ENCODE data around the gene C3. TPM values are rescaled to one million over a fixed set of nuclear protein-coding genes. Genes with fewer than 3 reads are reported as not detected.

The C3 gene
- total RNA-seq, 2 experiments from 2014 or later = 0.93 to 1.0 TPM

GRCh38 chr19:6718111-6718740 is 2.2 kb downstream of the C3 start:
- intact Hi-C loops (cut with DNase I, micrococcal nuclease) = loop anchor here (1.0 to 5.0 kb wide), 5 partner anchors 19 to 86 kb away; partner anchors contain the start of genes GPR108 (in 2 of the 2) and SH2D3A (in 1 of the 2)
- DNase-seq = no peak
- Mint-ChIP-seq H3K4me1 (peaks cover 11% of the 10 kb centered on the region), H3K27ac (no peak overlapping the region), H3K36me3 (ENCODE audit: low read depth) (peaks cover 2% of the 10 kb centered on the region), H3K4me3 (no peak overlapping the region), H3K9me3 (ENCODE audit: low read depth) (peaks cover 3% of the 10 kb centered on the region), H3K27me3 (peaks cover 8% of the 10 kb centered on the region)
- ChIA-PET CTCF (interaction anchor here (0.7 kb wide), 1 partner anchor 102 kb away, joined by 3 read pairs; no protein-coding TSS in a partner anchor), POLR2A (interaction anchor here (0.5 kb wide), 1 partner anchor 353 kb away, joined by 4 read pairs; no protein-coding TSS in a partner anchor)
- no peak for ATAC-seq

GRCh38 chr19:6717441-6717971 is 2.9 kb downstream of the C3 start:
- H3K4me1 Mint-ChIP-seq = peaks cover 7% of the 10 kb centered on the region
- POLR2A ChIA-PET = no interaction called here
- intact Hi-C loops (cut with DNase I, micrococcal nuclease) = loop anchor here in 1 of 2 experiments (5.0 kb wide), 1 partner anchor 85 kb away; no protein-coding TSS in a partner anchor
- H3K27me3 Mint-ChIP-seq = peaks cover 8% of the 10 kb centered on the region
- no peak overlapping the region for H3K27ac Mint-ChIP-seq
- H3K4me3 Mint-ChIP-seq = no peak overlapping the region
- no peak for ATAC-seq
- DNase-seq = no peak
- peaks cover 3% of the 10 kb centered on the region for H3K9me3 Mint-ChIP-seq (ENCODE audit: low read depth)
- peaks cover 2% of the 10 kb centered on the region for H3K36me3 Mint-ChIP-seq (ENCODE audit: low read depth)
- CTCF ChIA-PET = no interaction called here

- Mint-ChIP-seq H3K9me3 (ENCODE audit: low read depth) (peaks cover 3% of the 10 kb centered on the region), H3K36me3 (ENCODE audit: low read depth) (peaks cover 2% of the 10 kb centered on the region), H3K4me1 (peaks cover 7% of the 10 kb centered on the region), H3K27me3 (peaks cover 8% of the 10 kb centered on the region), H3K27ac (no peak overlapping the region), H3K4me3 (no peak overlapping the region)
- intact Hi-C loops (cut with DNase I, micrococcal nuclease) = loop anchor here in 1 of 2 experiments (5.0 kb wide), 1 partner anchor 85 kb away; no protein-coding TSS in a partner anchor
- ChIA-PET POLR2A (no interaction called here), CTCF (no interaction called here)
- peak; percentile 42 for DNase-seq
- ATAC-seq = no peak
Observed at GRCh38 chr19:6717036-6717435, 3.4 kb downstream of the C3 start.

DNA sequence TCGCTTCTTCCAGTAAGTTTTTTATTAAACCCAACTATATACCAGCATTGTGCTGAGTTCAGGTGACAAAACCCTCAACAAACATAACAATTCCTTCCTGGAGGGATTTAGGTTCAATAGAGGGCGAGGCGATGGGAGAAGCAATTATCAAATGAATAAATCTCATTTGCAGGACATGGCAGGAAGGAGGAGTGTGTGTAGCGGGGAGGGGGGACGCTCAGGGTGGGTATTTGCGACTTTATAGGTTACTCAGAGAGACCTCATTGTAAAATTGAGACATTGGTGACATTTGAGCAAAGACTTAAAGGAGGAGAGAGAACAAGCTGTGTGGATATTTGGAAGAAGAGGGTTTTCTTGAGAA is 3.9 kb downstream of the C3 start:
- ChIA-PET POLR2A (no interaction called here), CTCF (interaction anchor here (1.6 kb wide), 1 partner anchor 10 kb away, joined by 3 read pairs; no protein-coding TSS in a partner anchor)
- ATAC-seq = no peak
- intact Hi-C loops (cut with DNase I, micrococcal nuclease) = loop anchor here in 1 of 2 experiments (5.0 kb wide), 1 partner anchor 84 kb away; no protein-coding TSS in a partner anchor
- Mint-ChIP-seq H3K4me1 (peaks cover 7% of the 10 kb centered on the region), H3K27ac (no peak overlapping the region), H3K9me3 (ENCODE audit: low read depth) (peaks cover 3% of the 10 kb centered on the region), H3K4me3 (no peak overlapping the region), H3K36me3 (ENCODE audit: low read depth) (peaks cover 2% of the 10 kb centered on the region), H3K27me3 (peaks cover 9% of the 10 kb centered on the region)
- DNase-seq = no peak

DNA sequence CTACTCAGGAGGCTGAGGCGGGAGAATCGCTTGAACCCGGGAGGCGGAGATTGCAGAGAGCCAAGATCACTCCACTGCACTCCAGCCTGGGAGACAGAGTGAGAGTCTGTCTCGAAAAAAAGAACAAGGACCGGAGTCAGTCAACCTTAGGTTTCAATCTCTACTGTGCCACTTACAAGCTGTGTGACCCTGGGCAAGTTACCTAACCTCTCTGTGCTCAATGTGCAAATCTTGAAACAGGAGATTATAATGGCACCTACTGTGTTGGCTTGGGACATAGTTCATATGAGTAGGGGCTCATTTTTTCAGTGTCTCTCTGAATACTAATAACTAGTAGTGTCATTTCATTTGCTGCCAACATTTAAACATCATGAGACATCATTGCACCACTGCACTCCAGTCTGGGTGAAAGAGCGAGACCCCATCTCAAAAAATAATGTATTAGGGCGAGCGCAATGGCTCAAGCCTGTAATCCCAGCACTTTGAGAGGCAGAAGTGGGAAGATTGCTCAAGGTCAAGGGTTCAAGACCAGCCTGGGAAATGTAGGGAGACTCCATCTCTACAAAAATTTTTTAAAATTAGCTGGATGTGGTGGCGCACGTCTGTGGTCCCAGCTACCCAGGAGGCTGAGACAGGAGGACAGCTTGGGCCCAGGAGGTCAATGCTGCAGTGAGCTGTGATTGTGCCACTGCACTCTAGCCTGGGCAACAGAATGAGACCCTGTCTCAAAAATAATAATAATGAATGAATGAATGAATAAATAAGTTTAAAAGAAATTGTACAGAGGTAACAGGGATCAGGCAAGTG is 5.5 kb downstream of the C3 start:
- Mint-ChIP-seq H3K4me1 (peaks cover 15% of the 10 kb centered on the region), H3K4me3 (no peak overlapping the region), H3K27me3 (peaks cover 26% of the 10 kb centered on the region), H3K36me3 (ENCODE audit: low read depth) (peaks cover 2% of the 10 kb centered on the region), H3K9me3 (ENCODE audit: low read depth) (peaks cover 3% of the 10 kb centered on the region), H3K27ac (no peak overlapping the region)
- intact Hi-C loops (cut with DNase I, micrococcal nuclease) = loop anchor here in 1 of 2 experiments (5.0 kb wide), 1 partner anchor 83 kb away; no protein-coding TSS in a partner anchor
- CTCF ChIA-PET = interaction anchor here (0.6 to 1.6 kb wide), 3 partner anchors 11 to 121 kb away, joined by 3 to 4 read pairs (median 3); no protein-coding TSS in a partner anchor
- DNase-seq (no peak), ATAC-seq (no peak)
- POLR2A ChIA-PET = interaction anchor here (0.6 kb wide), 1 partner anchor 174 kb away, joined by 7 read pairs; no protein-coding TSS in a partner anchor

GRCh38 chr19:6713773-6714692 is 6.4 kb downstream of the C3 start:
- H3K4me3 Mint-ChIP-seq = no peak overlapping the region
- ATAC-seq (no peak), DNase-seq (no peak)
- H3K36me3 Mint-ChIP-seq (ENCODE audit: low read depth) = peaks cover 2% of the 10 kb centered on the region
- POLR2A ChIA-PET = no interaction called here
- H3K27ac Mint-ChIP-seq = no peak overlapping the region
- intact Hi-C loops (cut with DNase I, micrococcal nuclease) = no loop called here
- CTCF ChIA-PET = no interaction called here
- H3K4me1 Mint-ChIP-seq = peaks cover 16% of the 10 kb centered on the region
- H3K9me3 Mint-ChIP-seq (ENCODE audit: low read depth) = peaks cover 3% of the 10 kb centered on the region
- peaks cover 30% of the 10 kb centered on the region for H3K27me3 Mint-ChIP-seq

- peaks cover 3% of the 10 kb centered on the region for H3K9me3 Mint-ChIP-seq (ENCODE audit: low read depth)
- H3K4me1 Mint-ChIP-seq = peaks cover 16% of the 10 kb centered on the region
- intact Hi-C loops (cut with DNase I, micrococcal nuclease) = no loop called here
- H3K27me3 Mint-ChIP-seq = peaks cover 35% of the 10 kb centered on the region
- ChIA-PET CTCF (no interaction called here), POLR2A (no interaction called here)
- no peak for DNase-seq
- H3K36me3 Mint-ChIP-seq (ENCODE audit: low read depth) = peaks cover 2% of the 10 kb centered on the region
- no peak overlapping the region for H3K27ac Mint-ChIP-seq
- ATAC-seq = no peak
- H3K4me3 Mint-ChIP-seq = no peak overlapping the region
Observed at GRCh38 chr19:6712692-6713670, 7.5 kb downstream of the C3 start.

DNA sequence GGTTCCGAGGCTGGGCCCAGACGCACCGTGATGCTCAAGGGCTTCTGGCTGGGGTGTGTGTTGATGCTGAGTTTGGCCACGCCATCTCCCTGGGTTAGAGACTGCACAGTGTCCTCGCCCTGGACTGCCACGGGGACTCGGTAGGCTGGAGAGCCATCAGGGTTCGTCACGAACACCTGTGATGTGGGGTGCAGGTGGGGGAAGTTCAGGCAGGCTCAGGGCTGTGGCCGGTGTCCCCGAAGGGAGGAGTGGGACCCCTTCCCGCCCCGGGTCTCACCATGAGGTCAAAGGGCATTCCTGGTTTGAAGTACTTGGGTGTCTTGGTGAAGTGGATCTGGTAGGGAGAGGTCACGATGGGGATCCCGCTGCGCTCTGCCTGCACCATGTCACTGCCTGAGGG is 8.2 kb downstream of the C3 start:
- Mint-ChIP-seq H3K27ac (no peak overlapping the region), H3K36me3 (ENCODE audit: low read depth) (no peaks in the 10 kb centered on the region), H3K27me3 (peaks cover 30% of the 10 kb centered on the region), H3K4me3 (no peak overlapping the region), H3K4me1 (peaks cover 11% of the 10 kb centered on the region), H3K9me3 (ENCODE audit: low read depth) (no peaks in the 10 kb centered on the region)
- DNase-seq = no peak
- CTCF ChIA-PET = no interaction called here
- no peak for ATAC-seq
- intact Hi-C loops (cut with DNase I, micrococcal nuclease) = no loop called here
- POLR2A ChIA-PET = no interaction called here

DNA sequence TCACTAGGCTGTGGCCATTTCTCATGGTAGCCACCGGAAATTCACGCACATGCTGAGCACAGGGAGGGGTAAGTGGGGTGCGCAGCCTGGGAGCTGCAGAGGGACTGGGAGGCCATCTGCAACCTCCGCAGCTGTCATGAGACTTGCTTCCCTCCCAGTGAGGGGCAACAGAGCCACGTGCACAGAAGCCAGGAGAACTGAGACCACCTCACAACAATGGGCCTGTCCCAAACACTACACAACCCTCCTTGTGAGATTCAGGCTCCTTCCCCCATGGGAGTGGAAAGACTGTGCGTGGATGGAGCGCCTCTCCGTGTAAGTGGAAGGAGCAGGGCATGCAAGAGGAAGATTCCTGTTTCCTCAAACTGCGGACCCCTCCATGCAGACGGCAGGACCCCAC is 8.8 kb downstream of the C3 start:
- CTCF ChIA-PET = no interaction called here
- ATAC-seq = no peak
- POLR2A ChIA-PET = no interaction called here
- Mint-ChIP-seq H3K9me3 (ENCODE audit: low read depth) (no peaks in the 10 kb centered on the region), H3K4me3 (no peak overlapping the region), H3K27me3 (peaks cover 29% of the 10 kb centered on the region), H3K27ac (no peak overlapping the region), H3K36me3 (ENCODE audit: low read depth) (no peaks in the 10 kb centered on the region), H3K4me1 (peaks cover 10% of the 10 kb centered on the region)
- DNase-seq = no peak
- intact Hi-C loops (cut with DNase I, micrococcal nuclease) = no loop called here

DNA sequence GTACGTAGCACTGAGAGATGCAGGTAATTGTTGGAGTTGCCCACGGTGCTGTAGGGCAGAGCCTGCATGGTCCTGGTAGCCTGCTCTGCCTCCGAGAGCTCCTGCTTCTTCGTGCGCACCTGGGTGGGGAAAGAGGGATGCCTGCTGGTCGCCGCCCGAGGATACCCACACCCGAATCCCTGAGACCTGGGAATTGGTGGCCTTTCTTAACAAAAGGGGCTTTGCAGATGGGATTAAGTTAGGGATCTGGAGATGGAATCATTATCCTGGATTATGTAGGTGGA is 9.4 kb downstream of the C3 start:
- H3K36me3 Mint-ChIP-seq (ENCODE audit: low read depth) = no peaks in the 10 kb centered on the region
- H3K27me3 Mint-ChIP-seq = peaks cover 29% of the 10 kb centered on the region
- H3K27ac Mint-ChIP-seq = no peak overlapping the region
- no peak for ATAC-seq
- peaks cover 10% of the 10 kb centered on the region for H3K4me1 Mint-ChIP-seq
- no peak for DNase-seq
- POLR2A ChIA-PET = no interaction called here
- CTCF ChIA-PET = no interaction called here
- H3K9me3 Mint-ChIP-seq (ENCODE audit: low read depth) = no peaks in the 10 kb centered on the region
- no peak overlapping the region for H3K4me3 Mint-ChIP-seq
- intact Hi-C loops (cut with DNase I, micrococcal nuclease) = no loop called here

Measured in activated CD4-positive, alpha-beta T cell treated with anti-CD3 and anti-CD28 coated beads for 36 hours (primary cell).